ENCODE data around the gene GRB14.
"Not testable (repeated sequence)": the region's sequence is repeated elsewhere in the genome, so short reads cannot be mapped to it uniquely, and the experiment has no call there.

Gene GRB14

GRCh38 chr2:164558450-164558849 is 62.8 kb downstream of the GRB14 start:
- no peak for DNase-seq (ENCODE audit: low read depth in 2 of 2)

GRCh38 chr2:164554487-164554886 is 66.8 kb downstream of the GRB14 start:
- no peak for DNase-seq (ENCODE audit: low read depth in 2 of 2)

- DNase-seq (ENCODE audit: low read depth in 2 of 2): no peak
These were observed 69.8 kb downstream of the GRB14 start for GRCh38 chr2:164551519-164551918.

- not testable (repeated sequence) for DNase-seq (ENCODE audit: low read depth in 2 of 2)
These were observed 71.6 kb downstream of the GRB14 start for GRCh38 chr2:164549705-164550104.

- no peak for DNase-seq (ENCODE audit: low read depth in 2 of 2)
These were observed 75.8 kb downstream of the GRB14 start for GRCh38 chr2:164545484-164545883.

- DNase-seq (ENCODE audit: low read depth in 2 of 2): no peak
These were observed 78.7 kb downstream of the GRB14 start for GRCh38 chr2:164542581-164543021.

GRCh38 chr2:164538240-164538866 is 82.9 kb downstream of the GRB14 start:
- no peak for DNase-seq (ENCODE audit: low read depth in 2 of 2)

- DNase-seq (ENCODE audit: low read depth in 2 of 2): no peak
These were observed 85.8 kb downstream of the GRB14 start for GRCh38 chr2:164535280-164536025.

GRCh38 chr2:164530464-164530863 is 90.8 kb downstream of the GRB14 start:
- DNase-seq (ENCODE audit: low read depth in 2 of 2): no peak

GRCh38 chr2:164523726-164524125 is 97.6 kb downstream of the GRB14 start:
- no peak for DNase-seq (ENCODE audit: low read depth in 2 of 2)

- DNase-seq (ENCODE audit: low read depth in 2 of 2): no peak
These were observed 98.3 kb downstream of the GRB14 start for GRCh38 chr2:164523009-164523408.

- no peak for DNase-seq (ENCODE audit: low read depth in 2 of 2)
These were observed 98.7 kb downstream of the GRB14 start for GRCh38 chr2:164522561-164522981.

- no peak for DNase-seq (ENCODE audit: low read depth in 2 of 2)
These were observed 105.5 kb downstream of the GRB14 start for GRCh38 chr2:164515734-164516133.

- DNase-seq (ENCODE audit: low read depth in 2 of 2): no peak
These were observed 106.3 kb downstream of the GRB14 start for GRCh38 chr2:164515030-164515429.

GRCh38 chr2:164514491-164514890 is 106.8 kb downstream of the GRB14 start:
- no peak for DNase-seq (ENCODE audit: low read depth in 2 of 2)

- no peak for DNase-seq (ENCODE audit: low read depth in 2 of 2)
These were observed 108.4 kb downstream of the GRB14 start for GRCh38 chr2:164512871-164513270.

GRCh38 chr2:164511738-164512137 is 109.5 kb downstream of the GRB14 start:
- no peak for DNase-seq (ENCODE audit: low read depth in 2 of 2)

GRCh38 chr2:164510895-164511294 is 110.4 kb downstream of the GRB14 start:
- DNase-seq (ENCODE audit: low read depth in 2 of 2): no peak

GRCh38 chr2:164509137-164509877 is 112.0 kb downstream of the GRB14 start:
- DNase-seq (ENCODE audit: low read depth in 2 of 2): no peak

GRCh38 chr2:164504253-164504652 is 117.0 kb downstream of the GRB14 start:
- no peak for DNase-seq (ENCODE audit: low read depth in 2 of 2)

- no peak for DNase-seq (ENCODE audit: low read depth in 2 of 2)
These were observed 122.4 kb downstream of the GRB14 start for GRCh38 chr2:164498836-164499235.

- no peak for DNase-seq (ENCODE audit: low read depth in 2 of 2)
These were observed 124.4 kb downstream of the GRB14 start for GRCh38 chr2:164496881-164497280.

GRCh38 chr2:164496421-164496820 is 124.9 kb downstream of the GRB14 start:
- no peak for DNase-seq (ENCODE audit: low read depth in 2 of 2)
